SK-N-SH (cell line): ENCODE data around the gene NLGN3. TPM values are rescaled to one million over a fixed set of nuclear protein-coding genes. Genes with fewer than 3 reads are reported as not detected.

Experiments used
- CTCF ChIA-PET: fragments of 300-600, 350-600 bp; formaldehyde crosslinking; extraction: SDS; loops from one replicate; lab custom pipeline; 2021; lab: Yijun Ruan, JAX
- POLR2A ChIA-PET: fragments of 350-600 bp; sonication (Branson Sonifier 250); formaldehyde crosslinking; extraction: SDS; loops from one replicate; lab custom pipeline; 2020; ENCODE audit warnings: antibody characterized with exemption, inconsistent platforms; lab: Yijun Ruan, JAX
- DNase-seq: peaks from one replicate; pipeline ENCODE4 v3.0.0; 2012
- H2AFZ ChIP-seq: fragments of 200-600 bp; sonication (generic); 2 replicates; pipeline ENCODE4 v1.8.1; 2016; ENCODE audit warnings: antibody characterized with exemption, mild to moderate bottlenecking, low read depth
- H3F3A ChIP-seq: fragments of 200-600 bp; sonication (generic); replicated peaks from 2 replicates; pipeline ENCODE3; 2016; ENCODE audit warnings: antibody characterized with exemption, mild to moderate bottlenecking; ENCODE audit not compliant: insufficient read depth
- H3K27ac ChIP-seq, 2 experiments: fragments of 200-500 bp in 1 of 2; fragments of 200-600 bp in 1 of 2; sonication (Bioruptor generic) in 1 of 2; sonication (generic), shearing (Covaris generic) in 1 of 2; 2 replicates each; pipeline versions ENCODE4 v1.5.1 to v1.6.1; 2014 to 2016; ENCODE audit warnings: low read depth in 2 of 2, inconsistent platforms in 1 of 2, low read length in 1 of 2, mild to moderate bottlenecking in 1 of 2, mixed read lengths in 1 of 2
- H3K27me3 ChIP-seq: fragments of 200-600 bp; sonication (generic), shearing (Covaris generic); 2 replicates; pipeline ENCODE4 v1.6.1; 2016; ENCODE audit warnings: mixed run types; ENCODE audit not compliant: insufficient read depth
- H3K36me3 ChIP-seq, 2 experiments: fragments of 200-500 bp in 1 of 2; fragments of 200-600 bp in 1 of 2; sonication (Bioruptor generic) in 1 of 2; sonication (generic) in 1 of 2; replicated peaks in 1 of 2; 2 replicates each; pipeline versions ENCODE3 to v1.5.1; 2014 to 2016; ENCODE audit warnings: low read length in 1 of 2, mild to moderate bottlenecking in 1 of 2; ENCODE audit not compliant: insufficient read depth in 2 of 2, control insufficient read depth in 1 of 2
- H3K4me1 ChIP-seq, 2 experiments: fragments of 200-500 bp in 1 of 2; fragments of 200-600 bp in 1 of 2; sonication (Bioruptor generic) in 1 of 2; sonication (generic), shearing (Covaris generic) in 1 of 2; 2 replicates each; pipeline versions ENCODE4 v1.5.1 to v1.6.1; 2014 to 2016; ENCODE audit warnings: low read depth in 1 of 2, low read length in 1 of 2, mixed run types in 1 of 2; ENCODE audit not compliant: insufficient read depth in 2 of 2, control insufficient read depth in 1 of 2
- H3K4me2 ChIP-seq: fragments of 200-600 bp; sonication (generic), shearing (Covaris generic); 2 replicates; pipeline ENCODE4 v1.6.1; 2017; ENCODE audit warnings: mixed run types
- H3K4me3 ChIP-seq, 2 experiments: fragments of 200-500 bp in 1 of 2; fragments of 200-600 bp in 1 of 2; sonication (Bioruptor generic) in 1 of 2; sonication (generic), shearing (Covaris generic) in 1 of 2; 2 replicates each; pipeline versions ENCODE4 v1.5.1 to v1.8.1; 2014 to 2016; ENCODE audit warnings: low read depth in 2 of 2, inconsistent platforms in 1 of 2, low read length in 1 of 2, mild to moderate bottlenecking in 1 of 2, mixed read lengths in 1 of 2, moderate library complexity in 1 of 2
- H3K79me2 ChIP-seq: fragments of 200-600 bp; sonication (generic); 2 replicates; pipeline ENCODE4 v1.8.1; 2017; ENCODE audit warnings: mild to moderate bottlenecking; ENCODE audit not compliant: insufficient read depth
- H3K9ac ChIP-seq: fragments of 200-600 bp; sonication (generic); 2 replicates; pipeline ENCODE4 v1.6.1; 2017; ENCODE audit warnings: mixed run types
- H3K9me2 ChIP-seq: fragments of 200-600 bp; sonication (generic); 2 replicates; pipeline ENCODE4 v1.6.1; 2017; ENCODE audit warnings: mixed run types
- H3K9me3 ChIP-seq: fragments of 200-600 bp; sonication (generic); 2 replicates; pipeline ENCODE4 v1.6.1; 2017; ENCODE audit warnings: mixed run types, mild to moderate bottlenecking, moderate library complexity
- H4K20me1 ChIP-seq: fragments of 200-600 bp; sonication (generic); 2 replicates; pipeline ENCODE4 v1.6.1; 2017; ENCODE audit warnings: mild to moderate bottlenecking, mixed run types; ENCODE audit not compliant: insufficient read depth
- CTCF ChIP-seq: fragments of 200-600 bp; sonication (generic); IDR thresholded peaks from 2 replicates; pipeline ENCODE4 v1.6.1; 2017; ENCODE audit warnings: antibody characterized with exemption, mild to moderate bottlenecking, moderate library complexity
- EP300 ChIP-seq, 2 experiments: IDR thresholded peaks; 2 replicates each; pipeline versions ENCODE4 v1.4.0 to v1.6.1; 2012; ENCODE audit warnings: borderline replicate concordance in 1 of 2, low read depth in 1 of 2, low read length in 1 of 2
- FOXJ3 ChIP-seq: sonication (generic); formaldehyde crosslinking; IDR thresholded peaks from 2 replicates; pipeline ENCODE4 v1.5.1; 2020; ENCODE audit warnings: mild to moderate bottlenecking, missing genetic modification reagents
- GABPA ChIP-seq: IDR thresholded peaks from 2 replicates; pipeline ENCODE4 v1.4.0; 2012; ENCODE audit warnings: low read depth, mild to moderate bottlenecking
- IRF3 ChIP-seq: fragments of 150-350 bp; IDR thresholded peaks from 2 replicates; pipeline ENCODE4 v1.6.1; 2016; ENCODE audit warnings: mild to moderate bottlenecking, low read depth, low read length
- JUND ChIP-seq: IDR thresholded peaks from 2 replicates; pipeline ENCODE4 v1.4.0; 2012
- MAX ChIP-seq: IDR thresholded peaks from 2 replicates; pipeline ENCODE4 v1.4.0; 2012; ENCODE audit warnings: low read depth
- MXI1 ChIP-seq: IDR thresholded peaks from 2 replicates; pipeline ENCODE4 v1.6.1; 2012; ENCODE audit warnings: mild to moderate bottlenecking, low read depth, low read length, improper control_type of control experiment
- NFIC ChIP-seq: IDR thresholded peaks from 2 replicates; pipeline ENCODE4 v1.4.0; 2012; ENCODE audit warnings: borderline replicate concordance
- NRF1 ChIP-seq: IDR thresholded peaks from 2 replicates; pipeline ENCODE4 v1.6.1; 2012; ENCODE audit warnings: low read depth, mild to moderate bottlenecking, low read length
- POLR2AphosphoS5 ChIP-seq: IDR thresholded peaks from 2 replicates; pipeline ENCODE4 v1.6.1; 2012; ENCODE audit warnings: low read depth, low read length
- RAD21 ChIP-seq: IDR thresholded peaks from 2 replicates; pipeline ENCODE4 v1.6.1; 2012; ENCODE audit warnings: mild to moderate bottlenecking, low read length
- RCOR1 ChIP-seq: fragments of 150-350 bp; IDR thresholded peaks from 2 replicates; pipeline ENCODE4 v1.6.1; 2017; ENCODE audit warnings: antibody characterized with exemption, low read length
- REST ChIP-seq: IDR thresholded peaks from 2 replicates; pipeline ENCODE4 v1.6.1; 2012; ENCODE audit warnings: mild to moderate bottlenecking, low read depth, low read length, moderate library complexity
- RFX5 ChIP-seq: IDR thresholded peaks from 2 replicates; pipeline ENCODE4 v1.6.1; 2012; ENCODE audit warnings: mild to moderate bottlenecking, improper control_type of control experiment, low read length
- SIN3A ChIP-seq: IDR thresholded peaks from 2 replicates; pipeline ENCODE4 v1.6.1; 2012; ENCODE audit warnings: low read depth, mild to moderate bottlenecking, low read length, moderate library complexity, borderline replicate concordance
- SMC3 ChIP-seq: IDR thresholded peaks from 2 replicates; pipeline ENCODE4 v1.6.1; 2012; ENCODE audit warnings: low read depth, low read length, improper control_type of control experiment
- TAF1 ChIP-seq: IDR thresholded peaks from 2 replicates; pipeline ENCODE4 v1.6.1; 2012; ENCODE audit warnings: low read depth, mild to moderate bottlenecking, low read length, moderate library complexity, borderline replicate concordance
- TCF12 ChIP-seq: IDR thresholded peaks from 2 replicates; pipeline ENCODE4 v1.4.0; 2012
- TEAD4 ChIP-seq: IDR thresholded peaks from 2 replicates; pipeline ENCODE4 v1.4.0; 2012; ENCODE audit warnings: mild to moderate bottlenecking, borderline replicate concordance; ENCODE audit not compliant: insufficient read depth
- YY1 ChIP-seq: IDR thresholded peaks from 2 replicates; pipeline ENCODE4 v1.4.0; 2012; ENCODE audit warnings: low read depth, mild to moderate bottlenecking
- ZBTB33 ChIP-seq: IDR thresholded peaks from 2 replicates; pipeline ENCODE4 v1.4.0; 2012; ENCODE audit warnings: low read depth, borderline replicate concordance
- WGBS: methylation state at CpG from one replicate; pipeline ENCODE4 v1.1.6; 2017; ENCODE audit warnings: low lambda C conversion rate; 5-methylcytosine and 5-hydroxymethylcytosine counted together
- polyA plus RNA-seq, 3 experiments: library from polyadenylated mRNA; depleted of rRNA; stranded (reverse); fragments of >200 nt; gene quantifications; 2 replicates each; pipeline ENCODE4 v1.2.3, GENCODE V29; 2012

NLGN3 gene
- polyA plus RNA-seq, 1 of the 3 experiments (the other 2 are of a cell fraction), result 5.3 TPM

- TF ChIP-seq MXI1 (peak; percentile 82; the same call in 1 of the 2 replicates), JUND (peak; percentile 72), IRF3 (peak; percentile 70), TEAD4 (no peak), RCOR1 (no peak), TCF12 (no peak), REST (0 out of 2 replicates have a peak, but pooled peaks have one; percentile 3)
These were observed 37.5 kb downstream of the NLGN3 start (continued) for GRCh38 chrX:71181910-71182799.

- H3K27ac ChIP-seq, result no peak overlapping the region
- H4K20me1 ChIP-seq, result no peaks in the 10 kb centered on the region
- H3K36me3 ChIP-seq, result no peaks in the 10 kb centered on the region
- H3K9me3 ChIP-seq, result no peaks in the 10 kb centered on the region
- peaks cover 0 to 8% of the 10 kb centered on the region in 2 experiments; a peak in 1 of 4 replicates for H3K4me1 ChIP-seq
- peaks cover 6% of the 10 kb centered on the region for H3F3A ChIP-seq
- no peaks in the 10 kb centered on the region for H3K79me2 ChIP-seq
- H3K4me2 ChIP-seq, result no peak overlapping the region; the same call in 1 of the 2 replicates
- no peak for DNase-seq
- H3K27me3 ChIP-seq, result no peaks in the 10 kb centered on the region; the same call in 1 of the 2 replicates
- ChIA-PET POLR2A (no interaction called here), CTCF (interaction anchor here (1.0 to 2.4 kb wide), 2 partner anchors 54 to 212 kb away, joined by 3 to 5 read pairs; no protein-coding TSS in a partner anchor)
- peak overlapping the region; percentile 93 for H2AFZ ChIP-seq
- H3K4me3 ChIP-seq, result no peak overlapping the region; a peak in 1 of 4 replicates
- H3K9me2 ChIP-seq, result no peaks in the 10 kb centered on the region
- H3K9ac ChIP-seq, result no peak overlapping the region
- WGBS, result 57% methylated on average over 2 of the region's 2 CpGs
- TF ChIP-seq GABPA (no peak), NFIC (no peak), FOXJ3 (CRISPR knock-in tag) (no peak), NRF1 (no peak), TAF1 (no peak), RFX5 (no peak), CTCF (no peak), JUND (no peak), MAX (no peak), YY1 (no peak), SMC3 (no peak), ZBTB33 (no peak), TCF12 (no peak), SIN3A (no peak), RAD21 (no peak), EP300 (IDR thresholded peaks at IDR 0.05; ENCODE audit: borderline replicate concordance in 1 of 2, low read depth in 1 of 2, low read length in 1 of 2) (no peak), POLR2AphosphoS5 (no peak)
These were observed 38.2 kb downstream of the NLGN3 start for GRCh38 chrX:71182871-71183270.
